Loucy (cell line): Measurements from ENCODE around the gene UVRAG.

ENCODE experiments used
- EZH2phosphoT487 ChIP-seq: fragments of 200-600 bp; IDR thresholded peaks from 2 replicates; pipeline ENCODE4 v1.6.1; 2018; ENCODE audit warnings: antibody characterized with exemption, mild to moderate bottlenecking, moderate library complexity, borderline replicate concordance
- TF ChIP-seq, protein P1 (sequence below): fragments of 200-600 bp; sonication (generic); conservative IDR thresholded peaks from 2 replicates; pipeline ENCODE4 v1.5.1; 2014; ENCODE audit warnings: mild to moderate bottlenecking, antibody characterized with exemption, low read length

DNA sequence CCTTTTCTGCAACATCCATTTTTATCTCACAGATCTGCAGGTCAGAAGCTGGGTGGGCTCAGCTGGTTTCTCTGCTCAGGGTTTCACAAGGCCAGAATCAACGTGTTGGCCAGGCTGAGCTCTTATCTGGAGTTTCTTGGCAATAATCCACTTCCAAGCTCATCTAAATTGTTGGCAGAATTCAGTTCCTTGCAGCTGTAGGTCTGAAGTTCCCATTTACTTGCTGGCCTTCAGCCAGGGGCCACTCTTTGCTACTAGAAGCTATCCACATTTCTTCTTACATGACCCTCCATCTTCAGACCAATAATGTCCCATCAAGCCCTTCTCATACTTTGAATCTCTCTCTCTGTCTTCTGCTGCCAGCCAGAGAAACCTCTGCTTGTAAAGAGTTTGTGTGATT is 287.8 kb downstream of the UVRAG start:
- TF ChIP-seq, protein P1, sequence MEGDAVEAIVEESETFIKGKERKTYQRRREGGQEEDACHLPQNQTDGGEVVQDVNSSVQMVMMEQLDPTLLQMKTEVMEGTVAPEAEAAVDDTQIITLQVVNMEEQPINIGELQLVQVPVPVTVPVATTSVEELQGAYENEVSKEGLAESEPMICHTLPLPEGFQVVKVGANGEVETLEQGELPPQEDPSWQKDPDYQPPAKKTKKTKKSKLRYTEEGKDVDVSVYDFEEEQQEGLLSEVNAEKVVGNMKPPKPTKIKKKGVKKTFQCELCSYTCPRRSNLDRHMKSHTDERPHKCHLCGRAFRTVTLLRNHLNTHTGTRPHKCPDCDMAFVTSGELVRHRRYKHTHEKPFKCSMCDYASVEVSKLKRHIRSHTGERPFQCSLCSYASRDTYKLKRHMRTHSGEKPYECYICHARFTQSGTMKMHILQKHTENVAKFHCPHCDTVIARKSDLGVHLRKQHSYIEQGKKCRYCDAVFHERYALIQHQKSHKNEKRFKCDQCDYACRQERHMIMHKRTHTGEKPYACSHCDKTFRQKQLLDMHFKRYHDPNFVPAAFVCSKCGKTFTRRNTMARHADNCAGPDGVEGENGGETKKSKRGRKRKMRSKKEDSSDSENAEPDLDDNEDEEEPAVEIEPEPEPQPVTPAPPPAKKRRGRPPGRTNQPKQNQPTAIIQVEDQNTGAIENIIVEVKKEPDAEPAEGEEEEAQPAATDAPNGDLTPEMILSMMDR = no peak
- no peak for TF ChIP-seq EZH2phosphoT487
